Stomach (tissue), 9 donors: ENCODE data around the gene ATP12A. TPM values are rescaled to one million over a fixed set of nuclear protein-coding genes. Genes with fewer than 3 reads are reported as not detected.

Source experiments
- DNase-seq, 2 donors: peaks; one replicate each; pipeline versions ENCODE4 v3.0.0 to v3.0.0-alpha.2; 2013 to 2019
- H3K27ac ChIP-seq, 5 donors: fragments of 200-600 bp in 4 of 5; sonication (generic) in 4 of 5; one replicate each; pipeline ENCODE4 v1.5.1; 2013 to 2019; ENCODE audit warnings: mild to moderate bottlenecking in 1 of 5, moderate library complexity in 1 of 5
- H3K27me3 ChIP-seq, 3 donors: fragments of 200-600 bp; sonication (generic); one replicate each; pipeline ENCODE4 v1.5.1; 2017 to 2019; ENCODE audit warnings: mixed run types in 1 of 3
- H3K36me3 ChIP-seq, 4 donors: fragments of 200-600 bp; sonication (generic); 1 replicate in 3 of 4; 2 replicates in 1 of 4; pipeline ENCODE4 v1.5.1; 2016 to 2019
- H3K4me1 ChIP-seq, 4 donors: fragments of 200-600 bp; sonication (generic); one replicate each; pipeline ENCODE4 v1.5.1; 2016 to 2019
- H3K4me3 ChIP-seq, 4 donors: fragments of 200-600 bp; sonication (generic) in 3 of 4; one replicate each; pipeline ENCODE4 v1.5.1; 2016 to 2019; ENCODE audit warnings: mild to moderate bottlenecking in 1 of 4
- H3K9me3 ChIP-seq, 4 donors: fragments of 200-600 bp; sonication (generic); one replicate each; pipeline ENCODE4 v1.5.1; 2016 to 2019
- EP300 ChIP-seq: sonication (generic); formaldehyde crosslinking; IDR thresholded peaks from one replicate; pipeline ENCODE4 v1.6.1; 2017; ENCODE audit warnings: antibody characterized with exemption
- POLR2A ChIP-seq, 4 donors: fragments of 450-650 bp; IDR thresholded peaks; one replicate each; pipeline ENCODE4 v1.6.1; 2016; ENCODE audit warnings: antibody characterized with exemption in 4 of 4, control low read depth in 2 of 4, mild to moderate bottlenecking in 1 of 4, moderate library complexity in 1 of 4
- POLR2AphosphoS5 ChIP-seq, 3 donors: sonication (generic); formaldehyde crosslinking; IDR thresholded peaks; one replicate each; pipeline ENCODE4 v1.6.1; 2016; ENCODE audit warnings: antibody characterized with exemption in 3 of 3
- WGBS, 5 donors: extraction: QIAGEN DNeasy Blood & Tissue Kit in 3 of 5; methylation state at CpG; one replicate each; pipeline versions ENCODE4 v1.1.5 to v1.1.7; 2013 to 2018; 5-methylcytosine and 5-hydroxymethylcytosine counted together
- intact Hi-C: fragments of 100-400 bp; cut with DNase I; formaldehyde crosslinking; loops from one replicate; pipeline ENCODE4 v1.15.1; 2023; ENCODE audit warnings: low total_unique reads
- polyA plus RNA-seq, 3 donors: library from polyadenylated mRNA; stranded (reverse); fragments of 200-250 nt; gene quantifications; one replicate each; pipeline ENCODE4 v1.2.3, GENCODE V29; 2013
- small RNA-seq, 4 donors: library from RNA; depleted of rRNA; stranded (forward); fragments of <200 nt; gene quantifications; one replicate each; pipeline ENCODE3, GENCODE V24; 2016
- total RNA-seq, 5 donors: library from RNA; depleted of rRNA; stranded (reverse); fragments of >200 nt; gene quantifications; one replicate each; pipeline versions ENCODE4 v1.1.0 to v1.2.3, GENCODE V29; 2014 to 2016
- TF ChIP-seq, protein P1 (sequence below), 7 experiments: fragments of 450-650 bp in 4 of 7; fragments of 200-600 bp in 3 of 7; sonication (generic) in 3 of 7; IDR thresholded peaks; one replicate each; pipeline ENCODE4 v1.5.1; 2016 to 2019; ENCODE audit warnings: antibody characterized with exemption in 7 of 7, control low read depth in 2 of 7, mild to moderate bottlenecking in 1 of 7
- donor health status: healthy with polysubstance abuse.
- donor health status: Bipolar disorder and iron deficiency.
- donor health status: healthy.

Gene ATP12A
- total and polyA plus RNA-seq, 8 donors, result 0.08 TPM; not detected in 7

DNA sequence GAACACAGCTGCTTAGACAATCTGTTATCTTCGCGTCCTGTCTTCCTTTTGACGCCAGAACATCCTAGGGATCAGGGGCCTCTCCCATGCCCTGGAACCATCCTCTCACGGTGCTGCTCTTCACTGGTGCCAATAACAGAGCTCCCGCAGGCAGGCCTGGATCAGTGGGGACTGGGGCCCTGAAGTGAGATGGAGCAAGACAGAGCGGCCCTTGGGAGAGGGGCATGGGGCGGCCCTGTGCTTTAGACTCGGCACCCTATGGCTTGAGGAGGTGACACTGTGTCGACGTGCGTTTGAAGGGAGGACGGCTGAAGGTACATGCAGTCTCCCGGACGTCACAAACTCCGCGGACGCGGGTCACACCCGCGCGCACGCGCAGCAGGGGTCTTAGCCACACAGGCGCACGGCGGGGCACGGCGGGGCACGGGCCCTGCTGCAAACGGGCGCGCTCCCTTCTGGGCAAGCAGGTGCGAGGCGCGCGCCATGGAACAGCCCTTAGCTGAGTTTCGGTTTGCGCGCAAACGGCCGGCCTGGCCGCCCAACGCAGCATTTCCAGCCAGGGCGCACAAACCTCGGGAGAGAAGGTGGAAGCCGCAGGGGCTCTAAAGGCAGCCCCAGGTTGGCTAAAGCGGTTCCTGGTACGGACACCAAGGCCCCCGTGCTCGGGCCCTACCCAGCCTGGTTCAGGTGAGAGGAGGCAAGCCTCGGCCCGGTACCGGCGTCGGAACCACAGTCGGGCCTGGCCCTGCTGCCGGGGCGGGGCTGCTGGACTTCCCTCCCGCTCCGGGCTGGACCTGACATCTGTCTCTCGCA, 67.2 kb downstream of the ATP12A start:
- H3K9me3 ChIP-seq, result no peaks in the 10 kb centered on the region
- peak overlapping the region; percentile 28 to 50 (median 40) for H3K4me3 ChIP-seq
- H3K36me3 ChIP-seq, result no peaks in the 10 kb centered on the region
- 1 to 5% (median 2%) methylated on average over 18 to 61 of the region's 61 CpGs for WGBS, 5 donors
- TF ChIP-seq POLR2AphosphoS5 (IDR thresholded peaks at IDR 0.05) (no peak), POLR2A (IDR thresholded peaks at IDR 0.05) (no peak), EP300 (no peak)
- TF ChIP-seq, protein P1, sequence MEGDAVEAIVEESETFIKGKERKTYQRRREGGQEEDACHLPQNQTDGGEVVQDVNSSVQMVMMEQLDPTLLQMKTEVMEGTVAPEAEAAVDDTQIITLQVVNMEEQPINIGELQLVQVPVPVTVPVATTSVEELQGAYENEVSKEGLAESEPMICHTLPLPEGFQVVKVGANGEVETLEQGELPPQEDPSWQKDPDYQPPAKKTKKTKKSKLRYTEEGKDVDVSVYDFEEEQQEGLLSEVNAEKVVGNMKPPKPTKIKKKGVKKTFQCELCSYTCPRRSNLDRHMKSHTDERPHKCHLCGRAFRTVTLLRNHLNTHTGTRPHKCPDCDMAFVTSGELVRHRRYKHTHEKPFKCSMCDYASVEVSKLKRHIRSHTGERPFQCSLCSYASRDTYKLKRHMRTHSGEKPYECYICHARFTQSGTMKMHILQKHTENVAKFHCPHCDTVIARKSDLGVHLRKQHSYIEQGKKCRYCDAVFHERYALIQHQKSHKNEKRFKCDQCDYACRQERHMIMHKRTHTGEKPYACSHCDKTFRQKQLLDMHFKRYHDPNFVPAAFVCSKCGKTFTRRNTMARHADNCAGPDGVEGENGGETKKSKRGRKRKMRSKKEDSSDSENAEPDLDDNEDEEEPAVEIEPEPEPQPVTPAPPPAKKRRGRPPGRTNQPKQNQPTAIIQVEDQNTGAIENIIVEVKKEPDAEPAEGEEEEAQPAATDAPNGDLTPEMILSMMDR (IDR thresholded peaks at IDR 0.05), result no peak
- peaks cover 6 to 73% (median 32%) of the 10 kb centered on the region in 3 donors for H3K27me3 ChIP-seq
- peak in 1 of 2 donors; percentile 51 for DNase-seq
- peaks cover 9 to 29% (median 21%) of the 10 kb centered on the region in 4 donors for H3K4me1 ChIP-seq
- no peak overlapping the region for H3K27ac ChIP-seq
- intact Hi-C loops, result no loop called here

DNA sequence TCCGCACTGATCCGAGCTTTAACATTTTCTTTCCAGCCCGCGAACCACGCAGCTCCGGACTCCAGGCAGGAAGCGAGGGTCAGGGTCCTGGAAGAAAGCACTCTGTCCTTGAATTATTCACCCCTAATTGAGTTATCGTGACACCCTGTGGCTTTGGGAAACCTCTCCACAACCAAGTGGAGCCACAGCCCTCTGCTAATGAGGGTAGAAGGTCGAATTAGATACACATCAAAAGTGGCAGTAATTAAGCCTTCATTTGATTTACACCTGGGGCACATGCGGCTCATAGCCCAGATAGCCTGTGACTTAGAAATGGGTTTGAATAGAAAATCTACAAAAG, 67.8 kb downstream of the ATP12A start:
- TF ChIP-seq EP300 (no peak), POLR2A (IDR thresholded peaks at IDR 0.05) (no peak), POLR2AphosphoS5 (IDR thresholded peaks at IDR 0.05) (no peak)
- TF ChIP-seq, protein P1 (IDR thresholded peaks at IDR 0.05), result no peak
- no peak for DNase-seq
- Histone ChIP-seq H3K36me3 (no peaks in the 10 kb centered on the region), H3K4me1 (peaks cover 9 to 29% (median 21%) of the 10 kb centered on the region in 4 donors), H3K27ac (no peak overlapping the region), H3K9me3 (no peaks in the 10 kb centered on the region), H3K4me3 (peak overlapping the region; percentile 28 to 50 (median 40)), H3K27me3 (peaks cover 6 to 69% (median 32%) of the 10 kb centered on the region in 3 donors)
- WGBS, 5 donors, result 4 to 11% (median 9%) methylated on average over 10 of the region's 10 CpGs
- intact Hi-C loops, result no loop called here

DNA sequence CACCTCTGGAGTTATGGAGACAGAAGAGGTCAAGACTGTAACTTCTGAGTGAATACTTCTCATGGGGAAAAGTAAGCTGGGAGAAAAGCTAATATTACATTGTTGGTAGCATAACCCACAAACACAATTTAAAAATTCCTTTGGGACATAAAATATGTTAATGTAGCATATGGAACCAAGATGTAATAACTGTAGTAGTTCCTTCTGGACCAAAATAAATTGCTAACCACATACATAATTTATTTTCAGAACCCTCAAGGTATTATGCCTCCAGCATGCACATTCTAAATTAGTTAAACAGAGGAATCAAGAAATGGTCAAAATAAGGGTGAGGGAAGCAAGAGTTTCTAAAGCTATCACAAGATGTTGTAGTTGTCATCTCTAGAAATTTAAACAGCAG, 79.0 kb downstream of the ATP12A start:
- no peak for DNase-seq
- no peaks in the 10 kb centered on the region for H3K36me3 ChIP-seq
- peaks cover 0 to 5% (median 0%) of the 10 kb centered on the region in 3 donors for H3K27me3 ChIP-seq
- TF ChIP-seq, protein P1 (IDR thresholded peaks at IDR 0.05), result no peak
- no peak for TF ChIP-seq POLR2AphosphoS5 (IDR thresholded peaks at IDR 0.05)
- no peak for TF ChIP-seq EP300
- no peak for TF ChIP-seq POLR2A (IDR thresholded peaks at IDR 0.05)
- H3K4me1 ChIP-seq, result no peaks in the 10 kb centered on the region
- no peak overlapping the region for H3K27ac ChIP-seq
- H3K4me3 ChIP-seq, result no peak overlapping the region
- intact Hi-C loops, result no loop called here
- H3K9me3 ChIP-seq, result peaks cover 0 to 5% (median 0%) of the 10 kb centered on the region in 4 donors

Small RNA genes within 50 kb of the gene (small RNA-seq; reads per million reads assigned to genes)
- 0 reads per million in 4 donors for gene RNY1P7

Other genes with a start within 250 kb of the ATP12A start
- 10 to 100 TPM; 35.9 to 85.2 (median 43.7) TPM for gene PARP4, start 167.6 kb upstream of the ATP12A start, total RNA-seq
- gene PARP4, start 167.6 kb upstream of the ATP12A start, polyA plus RNA-seq, result 10 to 100 TPM; 13.9 to 14.3 (median 13.9) TPM
- under 1 TPM in 2 of 5 donors, not detected in 3; 0.18 to 0.43 TPM for gene RNF17, start 83.8 kb downstream of the ATP12A start, total RNA-seq
- gene RNF17, start 83.8 kb downstream of the ATP12A start, polyA plus RNA-seq, result under 1 TPM in 1 of 3 donors, not detected in 2; 0.15 TPM